ENCODE data around the gene EPHB1.
"Not testable (repeated sequence)": the region's sequence is repeated elsewhere in the genome, so short reads cannot be mapped to it uniquely, and the experiment has no call there.

The EPHB1 gene

GRCh38 chr3:135109681-135110080 lies 314.6 kb downstream of the EPHB1 start:
- Histone ChIP-seq H3K36me3 (ENCODE audit: control insufficient read depth in 1 of 2, insufficient read depth in 2 of 2, low read length in 2 of 2) (no peaks in the 10 kb centered on the region), H3K4me1 (ENCODE audit: control insufficient read depth in 1 of 2, insufficient read depth in 2 of 2, low read length in 2 of 2) (peaks cover 8 to 13% of the 10 kb centered on the region in 2 donors), H3K9ac (ENCODE audit: low read depth in 1 of 2, low read length in 2 of 2) (no peak overlapping the region), H3K9me3 (ENCODE audit: control insufficient read depth in 1 of 2, low read length in 2 of 2) (no peaks in the 10 kb centered on the region), H3K27me3 (ENCODE audit: control insufficient read depth in 1 of 2, insufficient read depth in 2 of 2, low read length in 2 of 2) (no peaks in the 10 kb centered on the region), H3K4me3 (ENCODE audit: low read depth in 1 of 2, low read length in 2 of 2) (no peak overlapping the region), H3K27ac (ENCODE audit: low read depth, low read length) (no peak overlapping the region)

GRCh38 chr3:135114551-135114950 lies 319.5 kb downstream of the EPHB1 start:
- H3K9ac ChIP-seq (ENCODE audit: low read depth in 1 of 2, low read length in 2 of 2); H3K27me3 ChIP-seq (ENCODE audit: control insufficient read depth in 1 of 2, insufficient read depth in 2 of 2, low read length in 2 of 2); H3K4me1 ChIP-seq (ENCODE audit: control insufficient read depth in 1 of 2, insufficient read depth in 2 of 2, low read length in 2 of 2); H3K27ac ChIP-seq (ENCODE audit: low read depth, low read length); H3K9me3 ChIP-seq (ENCODE audit: control insufficient read depth in 1 of 2, low read length in 2 of 2); H3K4me3 ChIP-seq (ENCODE audit: low read depth in 1 of 2, low read length in 2 of 2); H3K36me3 ChIP-seq (ENCODE audit: control insufficient read depth in 1 of 2, insufficient read depth in 2 of 2, low read length in 2 of 2): not testable (repeated sequence)

- Histone ChIP-seq H3K36me3 (ENCODE audit: control insufficient read depth in 1 of 2, insufficient read depth in 2 of 2, low read length in 2 of 2) (no peaks in the 10 kb centered on the region), H3K9me3 (ENCODE audit: control insufficient read depth in 1 of 2, low read length in 2 of 2) (no peaks in the 10 kb centered on the region), H3K4me3 (ENCODE audit: low read depth in 1 of 2, low read length in 2 of 2) (no peak overlapping the region), H3K27me3 (ENCODE audit: control insufficient read depth in 1 of 2, insufficient read depth in 2 of 2, low read length in 2 of 2) (no peaks in the 10 kb centered on the region), H3K27ac (ENCODE audit: low read depth, low read length) (no peak overlapping the region), H3K4me1 (ENCODE audit: control insufficient read depth in 1 of 2, insufficient read depth in 2 of 2, low read length in 2 of 2) (no peaks in the 10 kb centered on the region), H3K9ac (ENCODE audit: low read depth in 1 of 2, low read length in 2 of 2) (no peak overlapping the region)
Measured at GRCh38 chr3:135117977-135118376, 322.9 kb downstream of the EPHB1 start.

- no peaks in the 10 kb centered on the region for H3K36me3 ChIP-seq (ENCODE audit: control insufficient read depth in 1 of 2, insufficient read depth in 2 of 2, low read length in 2 of 2)
- no peak overlapping the region for H3K27ac ChIP-seq (ENCODE audit: low read depth, low read length)
- H3K4me3 ChIP-seq (ENCODE audit: low read depth in 1 of 2, low read length in 2 of 2): no peak overlapping the region
- no peaks in the 10 kb centered on the region for H3K27me3 ChIP-seq (ENCODE audit: control insufficient read depth in 1 of 2, insufficient read depth in 2 of 2, low read length in 2 of 2)
- no peaks in the 10 kb centered on the region for H3K4me1 ChIP-seq (ENCODE audit: control insufficient read depth in 1 of 2, insufficient read depth in 2 of 2, low read length in 2 of 2)
- no peak overlapping the region for H3K9ac ChIP-seq (ENCODE audit: low read depth in 1 of 2, low read length in 2 of 2)
- H3K9me3 ChIP-seq (ENCODE audit: control insufficient read depth in 1 of 2, low read length in 2 of 2): no peaks in the 10 kb centered on the region
Measured at GRCh38 chr3:135118792-135119191, 323.7 kb downstream of the EPHB1 start.

- Histone ChIP-seq H3K9me3 (ENCODE audit: control insufficient read depth in 1 of 2, low read length in 2 of 2) (no peaks in the 10 kb centered on the region), H3K9ac (ENCODE audit: low read depth in 1 of 2, low read length in 2 of 2) (no peak overlapping the region), H3K36me3 (ENCODE audit: control insufficient read depth in 1 of 2, insufficient read depth in 2 of 2, low read length in 2 of 2) (no peaks in the 10 kb centered on the region), H3K27ac (ENCODE audit: low read depth, low read length) (no peak overlapping the region), H3K4me3 (ENCODE audit: low read depth in 1 of 2, low read length in 2 of 2) (no peak overlapping the region), H3K4me1 (ENCODE audit: control insufficient read depth in 1 of 2, insufficient read depth in 2 of 2, low read length in 2 of 2) (no peaks in the 10 kb centered on the region), H3K27me3 (ENCODE audit: control insufficient read depth in 1 of 2, insufficient read depth in 2 of 2, low read length in 2 of 2) (no peaks in the 10 kb centered on the region)
Measured at GRCh38 chr3:135125171-135125801, 330.2 kb downstream of the EPHB1 start.

- Histone ChIP-seq H3K27me3 (ENCODE audit: control insufficient read depth in 1 of 2, insufficient read depth in 2 of 2, low read length in 2 of 2) (no peaks in the 10 kb centered on the region), H3K27ac (ENCODE audit: low read depth, low read length) (no peak overlapping the region), H3K4me1 (ENCODE audit: control insufficient read depth in 1 of 2, insufficient read depth in 2 of 2, low read length in 2 of 2) (no peaks in the 10 kb centered on the region), H3K9me3 (ENCODE audit: control insufficient read depth in 1 of 2, low read length in 2 of 2) (no peaks in the 10 kb centered on the region), H3K4me3 (ENCODE audit: low read depth in 1 of 2, low read length in 2 of 2) (no peak overlapping the region), H3K36me3 (ENCODE audit: control insufficient read depth in 1 of 2, insufficient read depth in 2 of 2, low read length in 2 of 2) (no peaks in the 10 kb centered on the region), H3K9ac (ENCODE audit: low read depth in 1 of 2, low read length in 2 of 2) (no peak overlapping the region)
Measured at GRCh38 chr3:135127946-135128470, 332.9 kb downstream of the EPHB1 start.

GRCh38 chr3:135128818-135129217 lies 333.8 kb downstream of the EPHB1 start:
- no peaks in the 10 kb centered on the region for H3K9me3 ChIP-seq (ENCODE audit: control insufficient read depth in 1 of 2, low read length in 2 of 2)
- no peak overlapping the region for H3K27ac ChIP-seq (ENCODE audit: low read depth, low read length)
- no peaks in the 10 kb centered on the region for H3K27me3 ChIP-seq (ENCODE audit: control insufficient read depth in 1 of 2, insufficient read depth in 2 of 2, low read length in 2 of 2)
- no peaks in the 10 kb centered on the region for H3K4me1 ChIP-seq (ENCODE audit: control insufficient read depth in 1 of 2, insufficient read depth in 2 of 2, low read length in 2 of 2)
- H3K9ac ChIP-seq (ENCODE audit: low read depth in 1 of 2, low read length in 2 of 2): no peak overlapping the region
- no peak overlapping the region for H3K4me3 ChIP-seq (ENCODE audit: low read depth in 1 of 2, low read length in 2 of 2)
- no peaks in the 10 kb centered on the region for H3K36me3 ChIP-seq (ENCODE audit: control insufficient read depth in 1 of 2, insufficient read depth in 2 of 2, low read length in 2 of 2)

- H3K4me3 ChIP-seq (ENCODE audit: low read depth in 1 of 2, low read length in 2 of 2): no peak overlapping the region
- no peak overlapping the region for H3K27ac ChIP-seq (ENCODE audit: low read depth, low read length)
- H3K9me3 ChIP-seq (ENCODE audit: control insufficient read depth in 1 of 2, low read length in 2 of 2): no peaks in the 10 kb centered on the region
- no peak overlapping the region for H3K9ac ChIP-seq (ENCODE audit: low read depth in 1 of 2, low read length in 2 of 2)
- H3K36me3 ChIP-seq (ENCODE audit: control insufficient read depth in 1 of 2, insufficient read depth in 2 of 2, low read length in 2 of 2): no peaks in the 10 kb centered on the region
- no peaks in the 10 kb centered on the region for H3K27me3 ChIP-seq (ENCODE audit: control insufficient read depth in 1 of 2, insufficient read depth in 2 of 2, low read length in 2 of 2)
- H3K4me1 ChIP-seq (ENCODE audit: control insufficient read depth in 1 of 2, insufficient read depth in 2 of 2, low read length in 2 of 2): no peaks in the 10 kb centered on the region
Measured at GRCh38 chr3:135131290-135131689, 336.2 kb downstream of the EPHB1 start.

GRCh38 chr3:135133905-135134683 lies 339.0 kb downstream of the EPHB1 start:
- no peaks in the 10 kb centered on the region for H3K27me3 ChIP-seq (ENCODE audit: control insufficient read depth in 1 of 2, insufficient read depth in 2 of 2, low read length in 2 of 2)
- H3K4me1 ChIP-seq (ENCODE audit: control insufficient read depth in 1 of 2, insufficient read depth in 2 of 2, low read length in 2 of 2): no peaks in the 10 kb centered on the region
- H3K27ac ChIP-seq (ENCODE audit: low read depth, low read length): no peak overlapping the region
- no peaks in the 10 kb centered on the region for H3K9me3 ChIP-seq (ENCODE audit: control insufficient read depth in 1 of 2, low read length in 2 of 2)
- H3K4me3 ChIP-seq (ENCODE audit: low read depth in 1 of 2, low read length in 2 of 2): no peak overlapping the region
- no peak overlapping the region for H3K9ac ChIP-seq (ENCODE audit: low read depth in 1 of 2, low read length in 2 of 2)
- no peaks in the 10 kb centered on the region for H3K36me3 ChIP-seq (ENCODE audit: control insufficient read depth in 1 of 2, insufficient read depth in 2 of 2, low read length in 2 of 2)

- Histone ChIP-seq H3K4me3 (ENCODE audit: low read depth in 1 of 2, low read length in 2 of 2) (no peak overlapping the region), H3K9me3 (ENCODE audit: control insufficient read depth in 1 of 2, low read length in 2 of 2) (no peaks in the 10 kb centered on the region), H3K4me1 (ENCODE audit: control insufficient read depth in 1 of 2, insufficient read depth in 2 of 2, low read length in 2 of 2) (no peaks in the 10 kb centered on the region), H3K27ac (ENCODE audit: low read depth, low read length) (no peak overlapping the region), H3K9ac (ENCODE audit: low read depth in 1 of 2, low read length in 2 of 2) (no peak overlapping the region), H3K36me3 (ENCODE audit: control insufficient read depth in 1 of 2, insufficient read depth in 2 of 2, low read length in 2 of 2) (no peaks in the 10 kb centered on the region), H3K27me3 (ENCODE audit: control insufficient read depth in 1 of 2, insufficient read depth in 2 of 2, low read length in 2 of 2) (no peaks in the 10 kb centered on the region)
Measured at GRCh38 chr3:135134684-135135075, 339.6 kb downstream of the EPHB1 start.

Measured in duodenal mucosa (tissue), 2 donors.